Stimulated activated naive CD4-positive, alpha-beta T cell (primary cell): Measurements from ENCODE around the gene DLG2.
"Not testable (repeated sequence)": the region's sequence is repeated elsewhere in the genome, so short reads cannot be mapped to it uniquely, and the experiment has no call there.

ENCODE experiments used
- DNase-seq, 6 experiments: peaks; one replicate each; lab custom pipeline; 2025; lab: John Stamatoyannopoulos, UW

DLG2 gene

DNA sequence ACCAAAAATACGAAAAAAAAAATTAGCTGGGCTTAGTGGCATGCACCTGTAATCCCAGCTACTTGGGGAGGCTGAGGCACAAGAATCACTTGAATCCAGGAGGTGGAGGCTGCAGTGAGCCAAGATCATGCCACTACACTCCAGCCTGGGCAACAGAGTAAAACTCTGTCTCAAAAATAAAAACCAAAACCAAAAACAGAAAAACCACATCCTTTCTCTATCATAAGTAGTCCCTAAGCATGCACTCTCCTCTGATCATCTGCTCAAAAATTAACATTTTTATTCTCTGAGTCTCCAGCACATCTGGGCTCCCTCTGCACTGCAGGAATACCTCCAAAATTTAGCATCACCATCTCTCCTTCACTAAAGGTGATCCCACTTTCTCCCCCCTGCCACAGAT is 516.9 kb downstream of the DLG2 start:
- not testable (repeated sequence) for DNase-seq

- DNase-seq, result no peak
Observed at GRCh38 chr11:85109141-85109540, 518.0 kb downstream of the DLG2 start.

- DNase-seq, result no peak
Observed at GRCh38 chr11:85105868-85106267, 521.3 kb downstream of the DLG2 start.

- no peak for DNase-seq
Observed at GRCh38 chr11:85099522-85099921, 527.6 kb downstream of the DLG2 start.

DNA sequence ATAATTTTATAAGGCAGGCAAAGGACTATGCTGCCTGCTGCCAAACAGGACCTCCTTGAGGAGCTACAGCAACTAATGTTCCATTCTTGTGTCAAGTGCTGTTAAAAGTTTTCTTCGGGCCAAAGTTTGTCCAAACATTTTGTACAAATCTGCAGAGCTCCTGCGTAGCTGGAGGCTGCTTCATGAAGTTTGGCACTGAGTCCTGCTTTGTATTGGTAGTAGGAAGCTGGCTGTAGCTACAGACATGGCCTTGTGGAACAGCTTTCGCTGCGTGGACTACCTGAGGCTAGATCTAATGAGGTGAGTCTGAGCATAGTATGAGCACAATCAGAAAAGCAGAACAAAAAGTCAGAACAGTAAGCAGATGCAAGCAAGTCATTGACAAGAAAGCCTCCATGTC is 528.1 kb downstream of the DLG2 start:
- no peak for DNase-seq

DNA sequence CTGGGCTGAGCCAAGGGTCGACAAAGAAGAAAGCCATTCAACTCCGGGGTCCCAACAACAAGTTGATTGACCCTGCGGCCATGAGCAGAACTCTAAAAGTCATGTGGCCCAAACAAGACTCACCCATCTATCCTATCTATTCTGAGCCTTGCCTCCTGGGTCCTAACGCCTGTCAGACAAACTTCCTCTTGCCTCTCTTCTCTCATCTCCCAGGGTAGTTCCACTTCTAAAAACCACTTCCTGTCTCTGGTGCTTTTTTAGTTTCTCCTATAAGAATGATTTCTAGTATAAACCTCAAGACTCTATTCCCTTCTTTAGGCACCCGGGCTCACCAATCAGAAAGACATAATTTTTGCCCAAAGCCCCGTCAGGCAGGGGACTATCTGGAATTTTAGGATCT is 530.2 kb downstream of the DLG2 start:
- DNase-seq, result no peak

GRCh38 chr11:85095239-85095638 is 531.9 kb downstream of the DLG2 start:
- DNase-seq, result no peak

GRCh38 chr11:85094795-85095194 is 532.3 kb downstream of the DLG2 start:
- DNase-seq, result no peak

DNA sequence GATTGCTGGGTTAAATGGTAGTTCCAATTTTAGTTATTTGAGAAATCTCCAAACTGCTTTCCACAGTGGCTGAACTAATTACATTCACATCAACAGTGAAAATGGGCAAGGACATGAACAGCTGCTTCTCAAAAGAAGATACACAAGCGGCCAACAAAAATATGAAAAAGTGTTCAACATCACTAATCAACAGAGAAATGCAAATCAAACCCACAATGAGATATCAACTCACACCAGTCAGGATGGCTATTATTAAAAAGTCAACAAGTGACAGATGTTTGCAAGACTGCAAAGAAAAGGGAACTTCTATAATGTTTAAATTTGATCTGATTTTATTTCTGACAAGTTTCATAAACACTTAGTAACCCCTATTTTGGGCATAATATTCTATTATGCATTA is 537.5 kb downstream of the DLG2 start:
- no peak for DNase-seq

- no peak for DNase-seq
Observed at GRCh38 chr11:85088286-85088685, 538.9 kb downstream of the DLG2 start.

GRCh38 chr11:85086504-85087284 is 540.5 kb downstream of the DLG2 start:
- DNase-seq, result no peak

DNA sequence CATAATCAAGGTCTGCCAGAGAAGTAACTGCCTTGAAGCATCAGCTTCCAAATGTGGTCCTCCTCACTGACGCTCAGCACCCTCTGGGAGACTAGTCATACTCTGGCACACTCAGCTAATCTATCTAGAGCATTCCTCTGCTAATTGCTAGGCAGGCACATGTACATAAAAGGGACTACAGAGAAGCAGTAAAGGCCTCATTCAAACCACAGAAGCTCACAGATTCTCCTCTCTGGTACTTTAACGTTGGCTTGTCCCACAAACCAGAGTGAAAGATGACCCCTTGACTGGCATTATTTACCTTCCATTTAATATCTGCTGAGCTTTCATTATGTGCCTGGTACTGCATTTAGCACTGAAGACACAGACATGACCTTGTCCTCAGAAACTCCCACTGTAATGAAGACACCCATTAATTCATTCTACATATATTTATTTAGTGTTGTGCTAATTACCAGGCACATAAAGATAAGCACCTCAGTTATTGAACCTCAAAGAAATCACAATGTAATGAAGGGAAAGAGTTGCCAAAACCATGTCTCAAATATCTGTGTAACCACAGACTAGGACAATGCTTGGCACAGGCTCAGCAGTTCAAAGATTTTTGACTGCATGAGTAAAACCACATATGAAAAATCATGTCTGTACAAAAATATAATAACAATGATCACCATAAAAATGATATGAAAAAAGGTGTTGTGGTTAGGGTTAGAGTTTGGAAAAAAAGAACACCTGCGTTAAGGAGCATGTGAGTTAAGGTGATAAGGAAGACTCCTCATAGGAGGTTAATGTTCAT is 550.4 kb downstream of the DLG2 start:
- no peak for DNase-seq

- DNase-seq, result no peak
Observed at GRCh38 chr11:85062659-85063058, 564.5 kb downstream of the DLG2 start.

GRCh38 chr11:85052636-85053035 is 574.5 kb downstream of the DLG2 start:
- no peak for DNase-seq

GRCh38 chr11:85048801-85049200 is 578.3 kb downstream of the DLG2 start:
- no peak for DNase-seq

DNA sequence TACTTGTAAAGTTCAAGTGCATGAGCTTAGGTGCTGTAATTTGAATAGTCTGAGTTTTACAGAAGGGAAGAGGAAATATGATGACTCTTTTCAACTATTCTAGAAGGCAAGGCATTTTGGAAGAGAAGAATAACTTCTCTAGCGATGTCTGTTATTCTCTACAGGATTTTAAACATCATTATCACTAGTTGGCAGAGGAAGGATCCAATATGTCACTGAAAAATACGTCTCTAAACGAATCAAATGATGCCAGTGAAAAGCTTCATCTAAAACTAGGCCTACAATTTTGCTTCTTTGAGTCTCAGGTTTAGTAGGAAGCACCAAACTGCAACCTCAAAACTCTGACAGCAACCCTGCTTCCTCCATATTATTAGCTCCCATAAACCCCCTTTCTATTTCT is 581.4 kb downstream of the DLG2 start:
- DNase-seq, result no peak

GRCh38 chr11:85044911-85045310 is 582.2 kb downstream of the DLG2 start:
- DNase-seq, result no peak

- no peak for DNase-seq
Observed at GRCh38 chr11:85042361-85042760, 584.8 kb downstream of the DLG2 start.

DNA sequence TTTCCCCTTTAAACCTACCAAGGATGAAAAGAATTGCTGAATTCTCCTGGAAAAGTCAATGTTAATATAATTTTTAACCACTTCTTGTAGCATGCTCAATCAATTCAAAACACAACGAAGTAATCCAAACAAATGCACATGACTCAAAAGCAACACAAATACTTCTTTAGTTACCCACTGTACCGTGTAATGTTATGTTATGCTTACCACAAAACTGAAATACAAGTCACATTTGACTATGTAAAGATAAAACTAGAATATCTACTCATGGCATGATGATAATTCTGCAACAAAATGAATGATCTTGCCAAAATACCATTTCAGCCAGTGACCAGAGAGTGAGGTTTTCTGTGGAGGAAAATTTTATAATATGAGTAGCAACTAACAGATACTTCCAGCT is 587.0 kb downstream of the DLG2 start:
- no peak for DNase-seq

- DNase-seq, result no peak
Observed at GRCh38 chr11:85029964-85030363, 597.2 kb downstream of the DLG2 start.

DNA sequence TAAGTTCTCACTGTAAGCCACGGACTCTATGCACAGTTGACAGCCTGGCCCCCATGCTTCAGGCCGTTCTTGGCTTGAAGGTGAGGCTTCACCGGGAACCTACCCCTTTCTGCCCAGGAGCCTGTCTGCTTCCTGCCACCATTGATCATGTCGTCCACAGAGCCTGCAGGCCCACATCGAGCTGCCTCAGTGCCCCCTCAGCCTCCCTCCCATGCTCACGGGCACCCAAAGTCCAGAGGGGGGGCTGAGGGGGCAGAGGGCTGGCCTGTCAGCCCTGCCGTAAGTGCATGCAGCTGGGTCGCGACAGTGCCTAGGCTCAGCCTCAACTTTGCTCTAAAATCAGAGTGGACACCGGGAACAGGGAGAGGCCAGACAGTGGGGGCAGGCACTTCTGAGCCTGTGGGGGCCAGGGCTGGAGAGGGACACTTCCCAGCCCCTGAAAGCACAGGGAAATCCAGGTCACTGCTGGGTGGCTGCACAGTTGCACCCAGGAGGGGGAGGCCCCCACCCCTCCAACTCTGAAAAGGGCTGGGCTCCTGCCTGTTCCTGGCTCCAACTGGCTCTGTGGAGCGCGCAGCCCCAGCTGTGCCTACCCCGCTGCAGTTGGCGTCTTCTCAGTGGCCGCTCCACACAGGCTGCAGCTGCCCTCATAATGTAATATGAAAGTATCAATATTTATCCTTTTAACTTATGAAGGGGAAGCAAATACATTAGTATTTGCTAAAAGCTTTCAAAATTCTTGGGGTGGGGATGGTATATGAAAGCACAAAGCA is 598.6 kb downstream of the DLG2 start:
- no peak for DNase-seq

- no peak for DNase-seq
Observed at GRCh38 chr11:85027346-85027745, 599.8 kb downstream of the DLG2 start.

- DNase-seq, result no peak
Observed at GRCh38 chr11:85021058-85021457, 606.1 kb downstream of the DLG2 start.
